B cell (primary cell): ENCODE measurements around the gene FSTL5. TPM values are rescaled to one million over a fixed set of nuclear protein-coding genes. Genes with fewer than 3 reads are reported as not detected.

Experiments used
- ATAC-seq: fragments of 200-7000 bp; cut with Tn5 transposase; one replicate; pipeline ENCODE4 v1.10.0; 2021; ENCODE audit warnings: low read depth, mild to moderate bottlenecking, moderate number of reproducible peaks, moderate library complexity
- CTCF ChIA-PET: fragments of 350-600 bp; sonication (Branson Sonifier 250); formaldehyde crosslinking; loops from one replicate; lab custom pipeline; 2021; ENCODE audit warnings: antibody characterized with exemption, inconsistent platforms; lab: Charles Lee
- POLR2A ChIA-PET: fragments of 350-600 bp; sonication (Branson Sonifier 250); formaldehyde crosslinking; loops from one replicate; lab custom pipeline; 2021; ENCODE audit warnings: antibody characterized with exemption; lab: Charles Lee
- DNase-seq: peaks from one replicate; pipeline ENCODE4 v3.0.0; 2013
- H2AFZ ChIP-seq: 2 replicates; pipeline ENCODE4 v1.6.1; 2012; ENCODE audit warnings: mild to moderate bottlenecking, low read depth, low read length; ENCODE audit not compliant: insufficient read depth, poor library complexity, severe bottlenecking
- H3K27ac ChIP-seq, 2 donors: 1 replicate in 1 of 2; 2 replicates in 1 of 2; pipeline ENCODE4 v1.5.1; 2012 to 2013; ENCODE audit warnings: low read length in 2 of 2, mild to moderate bottlenecking in 2 of 2, moderate library complexity in 1 of 2
- H3K27me3 ChIP-seq, 4 experiments: fragments of 200-600 bp in 1 of 4; sonication (generic) in 1 of 4; replicated peaks in 1 of 4; 1 replicate in 2 of 4; 2 replicates in 2 of 4; pipeline versions ENCODE4 v1.6.1 to v1.7.0; 2013 to 2016; ENCODE audit warnings: low read length in 3 of 4, mild to moderate bottlenecking in 2 of 4, mixed read lengths in 1 of 4, moderate library complexity in 1 of 4; ENCODE audit not compliant: insufficient read depth in 4 of 4, control insufficient read depth in 3 of 4; ENCODE audit errors: control extremely low read depth in 1 of 4
- H3K36me3 ChIP-seq, 2 experiments: replicated peaks in 1 of 2; 1 replicate in 1 of 2; 2 replicates in 1 of 2; pipeline versions ENCODE4 v1.6.1 to v1.7.1; 2013; ENCODE audit warnings: low read length in 1 of 2; ENCODE audit not compliant: insufficient read depth in 2 of 2, control insufficient read depth in 1 of 2; ENCODE audit errors: control extremely low read depth in 1 of 2, extremely low read depth in 1 of 2
- H3K4me1 ChIP-seq, 2 donors: fragments of 200-600 bp in 1 of 2; sonication (generic) in 1 of 2; 1 replicate in 1 of 2; 2 replicates in 1 of 2; pipeline versions ENCODE4 v1.5.1 to v1.6.1; 2013 to 2017; ENCODE audit warnings: low read length in 2 of 2; ENCODE audit not compliant: control insufficient read depth in 2 of 2, insufficient read depth in 2 of 2
- H3K4me2 ChIP-seq: replicated peaks from 2 replicates; pipeline ENCODE3; 2012; ENCODE audit warnings: mild to moderate bottlenecking, low read depth, low read length; ENCODE audit not compliant: poor library complexity, severe bottlenecking
- H3K4me3 ChIP-seq, 5 experiments: fragments of 200-600 bp in 1 of 5; sonication (generic) in 1 of 5; 1 replicate in 3 of 5; 2 replicates in 2 of 5; pipeline versions ENCODE4 v1.5.1 to v1.7.0; 2011 to 2016; ENCODE audit warnings: low read length in 4 of 5, mild to moderate bottlenecking in 4 of 5, low read depth in 2 of 5, control low read depth in 1 of 5, moderate library complexity in 1 of 5; ENCODE audit not compliant: insufficient read depth in 1 of 5; ENCODE audit errors: control extremely low read depth in 1 of 5, extremely low read depth in 1 of 5
- H3K79me2 ChIP-seq: fragments of 200-600 bp; sonication (generic); one replicate; pipeline ENCODE4 v1.6.0; 2016; ENCODE audit warnings: low read length; ENCODE audit not compliant: control insufficient read depth, insufficient read depth
- H3K9ac ChIP-seq: fragments of 200-600 bp; sonication (generic); 2 replicates; pipeline ENCODE4 v1.6.1; 2017; ENCODE audit warnings: mild to moderate bottlenecking, low read length, moderate library complexity
- H3K9me3 ChIP-seq, 3 donors: one replicate each; pipeline versions ENCODE4 v1.6.1 to v1.7.1; 2013; ENCODE audit warnings: low read length in 2 of 3; ENCODE audit not compliant: control insufficient read depth in 2 of 3, insufficient read depth in 1 of 3; ENCODE audit errors: control extremely low read depth in 1 of 3
- H4K20me1 ChIP-seq: 2 replicates; pipeline ENCODE4 v1.6.0; 2012; ENCODE audit warnings: mild to moderate bottlenecking, low read length; ENCODE audit not compliant: insufficient read depth, control insufficient read depth, poor library complexity, severe bottlenecking
- H3K27ac Mint-ChIP-seq: one replicate; pipeline ENCODE4 v1.8.0; 2021; ENCODE audit warnings: mixed read lengths
- H3K27me3 Mint-ChIP-seq: one replicate; pipeline ENCODE4 v1.8.0; 2021; ENCODE audit warnings: mixed read lengths
- H3K4me1 Mint-ChIP-seq: one replicate; pipeline ENCODE4 v1.8.0; 2021; ENCODE audit warnings: mixed read lengths
- H3K4me3 Mint-ChIP-seq: one replicate; pipeline ENCODE4 v1.8.0; 2021; ENCODE audit warnings: mixed read lengths
- H3K9me3 Mint-ChIP-seq: one replicate; pipeline ENCODE4 v1.8.0; 2022; ENCODE audit warnings: mixed read lengths; ENCODE audit not compliant: insufficient read depth
- EZH2 ChIP-seq: IDR thresholded peaks from 2 replicates; pipeline ENCODE4 v1.6.1; 2012; ENCODE audit warnings: borderline replicate concordance, low read depth, mild to moderate bottlenecking, moderate library complexity, low read length; ENCODE audit not compliant: insufficient read depth, poor library complexity, severe bottlenecking
- WGBS: methylation state at CpG from one replicate; pipeline ENCODE4 v1.1.5; 2013; ENCODE audit warnings: missing lambda C conversion rate; ENCODE audit not compliant: insufficient coverage; 5-methylcytosine and 5-hydroxymethylcytosine counted together
- intact Hi-C: fragments of 100-400 bp; cut with micrococcal nuclease; formaldehyde crosslinking; loops from one replicate; pipeline ENCODE4 v1.10.0; 2022
- polyA plus RNA-seq: library from polyadenylated mRNA; depleted of rRNA; stranded (reverse); fragments of >200 nt; gene quantifications from 2 replicates; pipeline ENCODE4 v1.2.3, GENCODE V29; 2012
- total RNA-seq, 2 donors: library from RNA; stranded (reverse); fragments of 120-200 nt in 1 of 2; gene quantifications; 1 replicate in 1 of 2; 2 replicates in 1 of 2; pipeline versions ENCODE4 v1.2.3 to v1.2.4, GENCODE V29; 2013 to 2022
- TF ChIP-seq, protein P1 (sequence below): fragments of 200-600 bp; IDR thresholded peaks from one replicate; pipeline ENCODE4 v1.8.0; 2022; ENCODE audit warnings: antibody characterized with exemption, mild to moderate bottlenecking

The FSTL5 gene
- total and polyA plus RNA-seq, 2 donors (not counting 1 experiment from before 2014, with no cell fraction given): not detected

DNA sequence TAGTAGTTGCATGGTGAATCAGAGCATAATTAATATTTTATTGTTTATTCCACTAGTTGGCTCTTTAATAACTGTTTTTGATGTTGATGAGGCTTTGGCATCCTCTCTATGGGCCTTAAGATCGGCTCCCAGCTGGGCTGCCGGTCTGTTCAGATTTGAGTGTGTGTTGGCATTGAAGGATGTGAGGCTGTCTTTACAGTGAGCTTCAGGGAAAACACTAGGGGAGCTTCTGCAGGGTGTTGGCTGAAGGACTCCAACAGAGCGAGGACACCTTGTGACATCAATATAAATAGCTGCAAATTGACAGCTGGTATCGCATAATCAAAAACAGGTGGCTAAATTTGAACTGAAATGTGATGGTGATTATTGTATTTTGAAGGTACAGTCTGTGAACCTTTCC is 322.0 kb downstream of the FSTL5 start:
- TF ChIP-seq, protein P1, sequence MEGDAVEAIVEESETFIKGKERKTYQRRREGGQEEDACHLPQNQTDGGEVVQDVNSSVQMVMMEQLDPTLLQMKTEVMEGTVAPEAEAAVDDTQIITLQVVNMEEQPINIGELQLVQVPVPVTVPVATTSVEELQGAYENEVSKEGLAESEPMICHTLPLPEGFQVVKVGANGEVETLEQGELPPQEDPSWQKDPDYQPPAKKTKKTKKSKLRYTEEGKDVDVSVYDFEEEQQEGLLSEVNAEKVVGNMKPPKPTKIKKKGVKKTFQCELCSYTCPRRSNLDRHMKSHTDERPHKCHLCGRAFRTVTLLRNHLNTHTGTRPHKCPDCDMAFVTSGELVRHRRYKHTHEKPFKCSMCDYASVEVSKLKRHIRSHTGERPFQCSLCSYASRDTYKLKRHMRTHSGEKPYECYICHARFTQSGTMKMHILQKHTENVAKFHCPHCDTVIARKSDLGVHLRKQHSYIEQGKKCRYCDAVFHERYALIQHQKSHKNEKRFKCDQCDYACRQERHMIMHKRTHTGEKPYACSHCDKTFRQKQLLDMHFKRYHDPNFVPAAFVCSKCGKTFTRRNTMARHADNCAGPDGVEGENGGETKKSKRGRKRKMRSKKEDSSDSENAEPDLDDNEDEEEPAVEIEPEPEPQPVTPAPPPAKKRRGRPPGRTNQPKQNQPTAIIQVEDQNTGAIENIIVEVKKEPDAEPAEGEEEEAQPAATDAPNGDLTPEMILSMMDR: no peak
- no peak for TF ChIP-seq EZH2
- no peak overlapping the region for H3K27ac Mint-ChIP-seq
- H3K9ac ChIP-seq: no peak overlapping the region
- no peak for ATAC-seq
- intact Hi-C loops: no loop called here
- no peaks in the 10 kb centered on the region for H3K9me3 ChIP-seq
- H3K36me3 ChIP-seq: no peaks in the 10 kb centered on the region
- WGBS: 86% methylated on average over 3 of the region's 4 CpGs
- no peak for DNase-seq
- no peaks in the 10 kb centered on the region for H3K4me1 ChIP-seq
- POLR2A ChIA-PET: no interaction called here
- no peak overlapping the region for H3K4me2 ChIP-seq
- H3K4me3 Mint-ChIP-seq: no peak overlapping the region
- no peak overlapping the region for H2AFZ ChIP-seq
- H4K20me1 ChIP-seq: no peaks in the 10 kb centered on the region
- H3K27me3 Mint-ChIP-seq: no peaks in the 10 kb centered on the region
- CTCF ChIA-PET: no interaction called here
- H3K9me3 Mint-ChIP-seq: peaks cover 2% of the 10 kb centered on the region
- no peaks in the 10 kb centered on the region for H3K4me1 Mint-ChIP-seq
- no peaks in the 10 kb centered on the region for H3K79me2 ChIP-seq
- H3K27me3 ChIP-seq: no peaks in the 10 kb centered on the region
- H3K27ac ChIP-seq: no peak overlapping the region
- no peak overlapping the region for H3K4me3 ChIP-seq

DNA sequence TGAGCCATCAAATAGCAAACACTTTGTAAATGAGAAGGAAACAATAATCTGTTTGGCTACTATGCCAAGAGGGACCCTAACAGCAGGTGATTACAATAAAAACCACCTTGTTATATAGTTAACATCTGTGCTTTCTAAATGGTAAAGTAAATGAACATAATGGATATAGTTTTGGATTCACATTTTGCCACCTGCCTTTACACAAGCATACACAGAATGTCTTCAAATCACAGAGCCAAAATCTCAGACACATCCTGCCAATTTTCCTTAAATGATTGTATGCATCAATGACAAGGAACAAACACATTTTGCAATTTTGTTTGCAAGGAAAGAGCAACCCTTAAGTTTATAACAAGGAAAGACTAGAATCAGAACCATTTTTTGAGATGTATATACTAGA is 334.2 kb downstream of the FSTL5 start:
- H3K27ac Mint-ChIP-seq: no peak overlapping the region
- POLR2A ChIA-PET: no interaction called here
- Histone ChIP-seq H3K27ac (no peak overlapping the region), H3K9ac (no peak overlapping the region), H4K20me1 (no peaks in the 10 kb centered on the region), H2AFZ (no peak overlapping the region), H3K4me3 (no peak overlapping the region), H3K4me1 (no peaks in the 10 kb centered on the region), H3K4me2 (no peak overlapping the region), H3K27me3 (no peaks in the 10 kb centered on the region), H3K36me3 (no peaks in the 10 kb centered on the region), H3K79me2 (no peaks in the 10 kb centered on the region), H3K9me3 (no peaks in the 10 kb centered on the region)
- CTCF ChIA-PET: no interaction called here
- no peaks in the 10 kb centered on the region for H3K27me3 Mint-ChIP-seq
- peaks cover 4% of the 10 kb centered on the region for H3K9me3 Mint-ChIP-seq
- intact Hi-C loops: no loop called here
- no peak overlapping the region for H3K4me3 Mint-ChIP-seq
- DNase-seq (no peak), ATAC-seq (no peak)
- H3K4me1 Mint-ChIP-seq: no peaks in the 10 kb centered on the region
- TF ChIP-seq, protein P1: no peak
- no peak for TF ChIP-seq EZH2
